ENCODE data around the gene TRAPPC12.

The TRAPPC12 gene

GRCh38 chr2:3427272-3427671, 47.8 kb downstream of the TRAPPC12 start:
- H3K9me3 ChIP-seq (replicated peaks in 1 of 2; ENCODE audit: control insufficient read depth in 2 of 2, insufficient read depth in 1 of 2, low read depth in 1 of 2, low read length in 2 of 2), result no peaks in the 10 kb centered on the region
- H3K18ac ChIP-seq (ENCODE audit: low read length), result no peak overlapping the region
- no peak for DNase-seq (ENCODE audit: low spot score)
- H3K4me2 ChIP-seq (ENCODE audit: insufficient read depth, low read length, poor library complexity, severe bottlenecking), result no peak overlapping the region
- H3K79me1 ChIP-seq (ENCODE audit: low read depth, low read length), result peaks cover 2% of the 10 kb centered on the region
- H3K14ac ChIP-seq (ENCODE audit: low read length), result no peak overlapping the region
- H3K4me3 ChIP-seq (ENCODE audit: low read length in 2 of 2), result no peak overlapping the region
- no peak overlapping the region for H3K4ac ChIP-seq (ENCODE audit: low read length)
- H3K27ac ChIP-seq (replicated peaks; ENCODE audit: low read length), result no peak overlapping the region
- no peak overlapping the region for H2BK15ac ChIP-seq (ENCODE audit: low read length)
- no peak overlapping the region for H2AK5ac ChIP-seq (ENCODE audit: low read depth, low read length)
- no peak overlapping the region for H4K91ac ChIP-seq (ENCODE audit: low read depth, low read length, poor library complexity)
- no peak overlapping the region for H3K23ac ChIP-seq (ENCODE audit: low read depth, low read length, poor library complexity)
- H2BK5ac ChIP-seq (ENCODE audit: low read length), result no peak overlapping the region
- peaks cover 34 to 95% of the 10 kb centered on the region in 2 donors for H3K36me3 ChIP-seq (replicated peaks in 1 of 2; ENCODE audit: control insufficient read depth in 2 of 2, insufficient read depth in 2 of 2, low read length in 2 of 2)
- H2BK120ac ChIP-seq (ENCODE audit: low read depth, low read length), result no peak overlapping the region
- no peaks in the 10 kb centered on the region for H3K27me3 ChIP-seq (ENCODE audit: control insufficient read depth in 3 of 3, insufficient read depth in 3 of 3, low read depth in 1 of 3, low read length in 3 of 3)
- H4K8ac ChIP-seq (ENCODE audit: low read depth, low read length), result no peak overlapping the region
- no peak overlapping the region for H2AFZ ChIP-seq (ENCODE audit: low read length)
- no peak overlapping the region for H3K9ac ChIP-seq (ENCODE audit: low read depth, low read length, poor library complexity)
- peaks cover 0 to 1% of the 10 kb centered on the region in 2 donors for H3K4me1 ChIP-seq (ENCODE audit: control insufficient read depth in 2 of 2, insufficient read depth in 1 of 2, low read depth in 1 of 2, low read length in 2 of 2)
- WGBS, 2 donors (ENCODE audit: extremely low coverage in 2 of 2, insufficient read length in 2 of 2, insufficient replicate concordance in 1 of 2), result no CpG with 5 or more reads among the region's 6 CpGs
- H2BK12ac ChIP-seq (ENCODE audit: low read length), result no peak overlapping the region

- Histone ChIP-seq H2BK15ac (ENCODE audit: low read length) (no peak overlapping the region), H3K36me3 (replicated peaks in 1 of 2; ENCODE audit: control insufficient read depth in 2 of 2, insufficient read depth in 2 of 2, low read length in 2 of 2) (peaks cover 29 to 83% of the 10 kb centered on the region in 2 donors), H3K79me1 (ENCODE audit: low read depth, low read length) (peaks cover 2% of the 10 kb centered on the region), H3K27ac (replicated peaks; ENCODE audit: low read length) (no peak overlapping the region), H4K8ac (ENCODE audit: low read depth, low read length) (no peak overlapping the region), H3K27me3 (ENCODE audit: control insufficient read depth in 3 of 3, insufficient read depth in 3 of 3, low read depth in 1 of 3, low read length in 3 of 3) (no peaks in the 10 kb centered on the region), H2BK5ac (ENCODE audit: low read length) (no peak overlapping the region), H2AK5ac (ENCODE audit: low read depth, low read length) (no peak overlapping the region), H3K4me1 (ENCODE audit: control insufficient read depth in 2 of 2, insufficient read depth in 1 of 2, low read depth in 1 of 2, low read length in 2 of 2) (peaks cover 0 to under 1% of the 10 kb centered on the region in 2 donors), H3K9me3 (replicated peaks in 1 of 2; ENCODE audit: control insufficient read depth in 2 of 2, insufficient read depth in 1 of 2, low read depth in 1 of 2, low read length in 2 of 2) (no peaks in the 10 kb centered on the region), H2BK12ac (ENCODE audit: low read length) (no peak overlapping the region), H2BK120ac (ENCODE audit: low read depth, low read length) (no peak overlapping the region), H3K4ac (ENCODE audit: low read length) (no peak overlapping the region), H3K4me2 (ENCODE audit: insufficient read depth, low read length, poor library complexity, severe bottlenecking) (no peak overlapping the region), H3K18ac (ENCODE audit: low read length) (no peak overlapping the region), H3K4me3 (ENCODE audit: low read length in 2 of 2) (no peak overlapping the region), H2AFZ (ENCODE audit: low read length) (no peak overlapping the region), H3K14ac (ENCODE audit: low read length) (no peak overlapping the region), H3K9ac (ENCODE audit: low read depth, low read length, poor library complexity) (no peak overlapping the region), H4K91ac (ENCODE audit: low read depth, low read length, poor library complexity) (no peak overlapping the region), H3K23ac (ENCODE audit: low read depth, low read length, poor library complexity) (no peak overlapping the region)
- WGBS, 2 donors (ENCODE audit: extremely low coverage in 2 of 2, insufficient read length in 2 of 2, insufficient replicate concordance in 1 of 2), result no CpG with 5 or more reads among the region's 10 CpGs
- DNase-seq (ENCODE audit: low spot score), result no peak
Observed at GRCh38 chr2:3428577-3428976, 49.1 kb downstream of the TRAPPC12 start.

DNA sequence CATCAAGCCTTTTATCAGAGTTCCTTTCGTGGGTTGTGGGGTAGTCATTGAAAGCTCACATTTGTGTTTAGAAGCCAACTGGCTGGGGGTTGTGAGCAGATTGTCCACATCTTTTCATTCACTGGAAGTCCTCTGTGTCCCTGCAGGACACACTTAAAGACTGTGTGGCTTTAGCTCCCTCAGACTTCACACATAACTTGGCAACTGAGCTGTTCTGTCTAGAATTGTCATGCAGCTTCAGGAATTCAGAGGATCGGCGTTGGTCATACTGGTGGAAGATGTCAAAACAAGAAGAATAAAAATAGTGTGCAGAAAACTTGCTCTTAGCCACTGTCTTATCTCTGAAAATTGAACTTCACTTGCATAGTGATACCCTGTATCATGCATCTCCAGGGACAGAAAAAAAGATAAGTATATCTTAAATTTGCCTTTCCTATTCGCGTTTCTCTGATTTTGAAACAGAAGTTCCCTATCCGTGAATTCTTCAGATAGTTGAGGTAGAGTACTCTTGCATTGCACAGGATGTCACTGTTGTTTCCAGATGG, 49.6 kb downstream of the TRAPPC12 start:
- Histone ChIP-seq H2BK15ac (ENCODE audit: low read length) (no peak overlapping the region), H3K27ac (replicated peaks; ENCODE audit: low read length) (no peak overlapping the region), H3K4me2 (ENCODE audit: insufficient read depth, low read length, poor library complexity, severe bottlenecking) (no peak overlapping the region), H2AFZ (ENCODE audit: low read length) (no peak overlapping the region), H3K9ac (ENCODE audit: low read depth, low read length, poor library complexity) (no peak overlapping the region), H3K4me3 (ENCODE audit: low read length in 2 of 2) (no peak overlapping the region), H2BK12ac (ENCODE audit: low read length) (no peak overlapping the region), H3K14ac (ENCODE audit: low read length) (no peak overlapping the region), H4K91ac (ENCODE audit: low read depth, low read length, poor library complexity) (no peak overlapping the region), H2BK5ac (ENCODE audit: low read length) (no peak overlapping the region), H2AK5ac (ENCODE audit: low read depth, low read length) (no peak overlapping the region), H2BK120ac (ENCODE audit: low read depth, low read length) (no peak overlapping the region), H3K4me1 (ENCODE audit: control insufficient read depth in 2 of 2, insufficient read depth in 1 of 2, low read depth in 1 of 2, low read length in 2 of 2) (no peaks in the 10 kb centered on the region), H3K18ac (ENCODE audit: low read length) (no peak overlapping the region), H3K23ac (ENCODE audit: low read depth, low read length, poor library complexity) (no peak overlapping the region), H3K9me3 (replicated peaks in 1 of 2; ENCODE audit: control insufficient read depth in 2 of 2, insufficient read depth in 1 of 2, low read depth in 1 of 2, low read length in 2 of 2) (no peaks in the 10 kb centered on the region), H3K27me3 (ENCODE audit: control insufficient read depth in 3 of 3, insufficient read depth in 3 of 3, low read depth in 1 of 3, low read length in 3 of 3) (no peaks in the 10 kb centered on the region), H4K8ac (ENCODE audit: low read depth, low read length) (no peak overlapping the region), H3K36me3 (replicated peaks in 1 of 2; ENCODE audit: control insufficient read depth in 2 of 2, insufficient read depth in 2 of 2, low read length in 2 of 2) (peaks cover 26 to 80% of the 10 kb centered on the region in 2 donors), H3K79me1 (ENCODE audit: low read depth, low read length) (peaks cover 2% of the 10 kb centered on the region), H3K4ac (ENCODE audit: low read length) (no peak overlapping the region)
- DNase-seq (ENCODE audit: low spot score), result no peak
- WGBS, 2 donors (ENCODE audit: extremely low coverage in 2 of 2, insufficient read length in 2 of 2, insufficient replicate concordance in 1 of 2), result no CpG with 5 or more reads among the region's 6 CpGs

DNA sequence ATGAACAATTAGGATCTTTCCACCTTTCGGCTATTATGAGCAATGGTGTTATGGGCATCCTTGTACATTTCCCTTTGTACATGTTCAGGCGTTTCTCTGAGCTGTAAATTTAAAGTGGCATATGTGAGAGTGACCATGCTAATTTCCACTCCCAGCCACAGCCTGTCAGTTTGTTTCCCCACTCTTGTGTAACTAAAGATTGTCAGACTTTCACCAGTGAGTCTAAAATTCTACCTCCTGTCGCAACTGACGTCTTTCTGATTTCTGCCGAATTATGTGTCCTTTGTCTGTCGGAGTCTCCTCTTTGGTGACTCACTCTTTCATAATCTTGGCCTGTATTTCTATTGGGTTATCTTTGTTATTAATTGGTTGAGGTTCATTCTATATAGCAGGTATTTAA, 50.7 kb downstream of the TRAPPC12 start:
- Histone ChIP-seq H3K27ac (replicated peaks; ENCODE audit: low read length) (no peak overlapping the region), H4K8ac (ENCODE audit: low read depth, low read length) (no peak overlapping the region), H3K23ac (ENCODE audit: low read depth, low read length, poor library complexity) (no peak overlapping the region), H4K91ac (ENCODE audit: low read depth, low read length, poor library complexity) (no peak overlapping the region), H2BK120ac (ENCODE audit: low read depth, low read length) (no peak overlapping the region), H3K4me2 (ENCODE audit: insufficient read depth, low read length, poor library complexity, severe bottlenecking) (no peak overlapping the region), H3K79me1 (ENCODE audit: low read depth, low read length) (peaks cover 2% of the 10 kb centered on the region), H3K18ac (ENCODE audit: low read length) (no peak overlapping the region), H3K14ac (ENCODE audit: low read length) (no peak overlapping the region), H3K9me3 (replicated peaks in 1 of 2; ENCODE audit: control insufficient read depth in 2 of 2, insufficient read depth in 1 of 2, low read depth in 1 of 2, low read length in 2 of 2) (no peaks in the 10 kb centered on the region), H3K4ac (ENCODE audit: low read length) (no peak overlapping the region), H3K4me3 (ENCODE audit: low read length in 2 of 2) (no peak overlapping the region), H3K27me3 (ENCODE audit: control insufficient read depth in 3 of 3, insufficient read depth in 3 of 3, low read depth in 1 of 3, low read length in 3 of 3) (no peaks in the 10 kb centered on the region), H2AK5ac (ENCODE audit: low read depth, low read length) (no peak overlapping the region), H3K9ac (ENCODE audit: low read depth, low read length, poor library complexity) (no peak overlapping the region), H3K36me3 (replicated peaks in 1 of 2; ENCODE audit: control insufficient read depth in 2 of 2, insufficient read depth in 2 of 2, low read length in 2 of 2) (peaks cover 20 to 79% of the 10 kb centered on the region in 2 donors), H3K4me1 (ENCODE audit: control insufficient read depth in 2 of 2, insufficient read depth in 1 of 2, low read depth in 1 of 2, low read length in 2 of 2) (no peaks in the 10 kb centered on the region), H2AFZ (ENCODE audit: low read length) (no peak overlapping the region), H2BK15ac (ENCODE audit: low read length) (no peak overlapping the region), H2BK12ac (ENCODE audit: low read length) (no peak overlapping the region), H2BK5ac (ENCODE audit: low read length) (no peak overlapping the region)
- no peak for DNase-seq (ENCODE audit: low spot score)
- WGBS, 2 donors (ENCODE audit: extremely low coverage in 2 of 2, insufficient read length in 2 of 2, insufficient replicate concordance in 1 of 2), result no CpG with 5 or more reads among the region's 6 CpGs

Measured in neuronal stem cell (in vitro differentiated cells).